HL-60 (cell line): Measurements from ENCODE around the gene KCNK15.

Source experiments
- GABPA ChIP-seq: IDR thresholded peaks from 2 replicates; pipeline ENCODE4 v1.6.1; 2012; ENCODE audit warnings: low read depth
- POLR2AphosphoS5 ChIP-seq: IDR thresholded peaks from 2 replicates; pipeline ENCODE4 v1.6.1; 2012; ENCODE audit warnings: low read depth
- TF ChIP-seq, protein P1 (sequence below): IDR thresholded peaks from one replicate; pipeline ENCODE4 v1.5.1; 2011; ENCODE audit warnings: low read length, control low read depth, inconsistent platforms; ENCODE audit not compliant: insufficient read depth
- TF ChIP-seq, protein P2 (sequence below): IDR thresholded peaks from 2 replicates; pipeline ENCODE4 v1.6.1; 2012; ENCODE audit warnings: low read depth; ENCODE audit not compliant: insufficient replicate concordance

DNA sequence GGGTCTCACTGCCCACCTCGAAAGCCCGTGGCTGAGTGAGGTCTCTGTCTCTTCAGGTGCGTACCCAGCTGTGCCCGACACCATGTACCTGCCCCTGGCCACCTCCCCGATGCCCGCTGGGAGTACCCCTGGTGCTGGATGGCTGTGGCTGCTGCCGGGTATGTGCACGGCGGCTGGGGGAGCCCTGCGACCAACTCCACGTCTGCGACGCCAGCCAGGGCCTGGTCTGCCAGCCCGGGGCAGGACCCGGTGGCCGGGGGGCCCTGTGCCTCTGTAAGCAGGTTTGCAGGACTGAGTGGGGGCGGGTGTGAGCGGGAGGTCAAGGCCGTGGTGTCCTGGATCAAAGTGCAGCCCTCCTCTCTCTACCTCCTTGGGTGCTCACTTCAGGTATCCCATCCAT, 25.8 kb upstream of the KCNK15 start:
- TF ChIP-seq, protein P1, sequence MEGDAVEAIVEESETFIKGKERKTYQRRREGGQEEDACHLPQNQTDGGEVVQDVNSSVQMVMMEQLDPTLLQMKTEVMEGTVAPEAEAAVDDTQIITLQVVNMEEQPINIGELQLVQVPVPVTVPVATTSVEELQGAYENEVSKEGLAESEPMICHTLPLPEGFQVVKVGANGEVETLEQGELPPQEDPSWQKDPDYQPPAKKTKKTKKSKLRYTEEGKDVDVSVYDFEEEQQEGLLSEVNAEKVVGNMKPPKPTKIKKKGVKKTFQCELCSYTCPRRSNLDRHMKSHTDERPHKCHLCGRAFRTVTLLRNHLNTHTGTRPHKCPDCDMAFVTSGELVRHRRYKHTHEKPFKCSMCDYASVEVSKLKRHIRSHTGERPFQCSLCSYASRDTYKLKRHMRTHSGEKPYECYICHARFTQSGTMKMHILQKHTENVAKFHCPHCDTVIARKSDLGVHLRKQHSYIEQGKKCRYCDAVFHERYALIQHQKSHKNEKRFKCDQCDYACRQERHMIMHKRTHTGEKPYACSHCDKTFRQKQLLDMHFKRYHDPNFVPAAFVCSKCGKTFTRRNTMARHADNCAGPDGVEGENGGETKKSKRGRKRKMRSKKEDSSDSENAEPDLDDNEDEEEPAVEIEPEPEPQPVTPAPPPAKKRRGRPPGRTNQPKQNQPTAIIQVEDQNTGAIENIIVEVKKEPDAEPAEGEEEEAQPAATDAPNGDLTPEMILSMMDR: no peak
- TF ChIP-seq POLR2AphosphoS5: no peak
- TF ChIP-seq, protein P2, sequence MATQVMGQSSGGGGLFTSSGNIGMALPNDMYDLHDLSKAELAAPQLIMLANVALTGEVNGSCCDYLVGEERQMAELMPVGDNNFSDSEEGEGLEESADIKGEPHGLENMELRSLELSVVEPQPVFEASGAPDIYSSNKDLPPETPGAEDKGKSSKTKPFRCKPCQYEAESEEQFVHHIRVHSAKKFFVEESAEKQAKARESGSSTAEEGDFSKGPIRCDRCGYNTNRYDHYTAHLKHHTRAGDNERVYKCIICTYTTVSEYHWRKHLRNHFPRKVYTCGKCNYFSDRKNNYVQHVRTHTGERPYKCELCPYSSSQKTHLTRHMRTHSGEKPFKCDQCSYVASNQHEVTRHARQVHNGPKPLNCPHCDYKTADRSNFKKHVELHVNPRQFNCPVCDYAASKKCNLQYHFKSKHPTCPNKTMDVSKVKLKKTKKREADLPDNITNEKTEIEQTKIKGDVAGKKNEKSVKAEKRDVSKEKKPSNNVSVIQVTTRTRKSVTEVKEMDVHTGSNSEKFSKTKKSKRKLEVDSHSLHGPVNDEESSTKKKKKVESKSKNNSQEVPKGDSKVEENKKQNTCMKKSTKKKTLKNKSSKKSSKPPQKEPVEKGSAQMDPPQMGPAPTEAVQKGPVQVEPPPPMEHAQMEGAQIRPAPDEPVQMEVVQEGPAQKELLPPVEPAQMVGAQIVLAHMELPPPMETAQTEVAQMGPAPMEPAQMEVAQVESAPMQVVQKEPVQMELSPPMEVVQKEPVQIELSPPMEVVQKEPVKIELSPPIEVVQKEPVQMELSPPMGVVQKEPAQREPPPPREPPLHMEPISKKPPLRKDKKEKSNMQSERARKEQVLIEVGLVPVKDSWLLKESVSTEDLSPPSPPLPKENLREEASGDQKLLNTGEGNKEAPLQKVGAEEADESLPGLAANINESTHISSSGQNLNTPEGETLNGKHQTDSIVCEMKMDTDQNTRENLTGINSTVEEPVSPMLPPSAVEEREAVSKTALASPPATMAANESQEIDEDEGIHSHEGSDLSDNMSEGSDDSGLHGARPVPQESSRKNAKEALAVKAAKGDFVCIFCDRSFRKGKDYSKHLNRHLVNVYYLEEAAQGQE: no peak
- no peak for TF ChIP-seq GABPA
